ENCODE results near the gene NOL9. TPM values are rescaled to one million over a fixed set of nuclear protein-coding genes. Genes with fewer than 3 reads are reported as not detected.

The NOL9 gene
- total and polyA plus RNA-seq, 4 experiments from 2014 or later = 12.7 to 60.9 (median 46.3) TPM

- Histone ChIP-seq H3K27ac (ENCODE audit: low read depth, low read length) (no peak overlapping the region), H3K4me1 (ENCODE audit: insufficient read depth, low read length) (peaks cover 13% of the 10 kb centered on the region), H3K36me3 (ENCODE audit: insufficient read depth, low read length) (no peaks in the 10 kb centered on the region), H3K27me3 (ENCODE audit: insufficient read depth, low read length) (no peaks in the 10 kb centered on the region), H3K4me3 (ENCODE audit: low read length in 2 of 2) (no peak overlapping the region), H3K9me3 (ENCODE audit: control insufficient read depth in 1 of 2, low read length in 2 of 2) (no peaks in the 10 kb centered on the region)
- POLR2A ChIA-PET (ENCODE audit: partially characterized antibody) = interaction anchor here (1.6 to 2.0 kb wide), 2 partner anchors 56 to 82 kb away, joined by 5 to 9 read pairs; partner anchors contain the start of genes NOL9 and ZBTB48
- peak overlapping the region in 1 of 7 donors; percentile 52 for H3K27ac Mint-ChIP-seq
- no peaks in the 10 kb centered on the region for H3K9me3 Mint-ChIP-seq
- H3K27me3 Mint-ChIP-seq = no peaks in the 10 kb centered on the region
- peaks cover 9 to 23% (median 19%) of the 10 kb centered on the region in 4 donors for H3K4me1 Mint-ChIP-seq
- peak overlapping the region in 5 of 8 donors; percentile 29 to 90 (median 54) for H3K4me3 Mint-ChIP-seq
- DNase-seq = no peak
- intact Hi-C loops (cut with micrococcal nuclease) = no loop called here
- CTCF ChIA-PET (ENCODE audit: partially characterized antibody) = interaction anchor here (1.7 to 4.1 kb wide), 3 partner anchors 10 to 148 kb away, joined by 6 to 39 read pairs (median 6); no protein-coding TSS in a partner anchor
- no peaks in the 10 kb centered on the region for H3K36me3 Mint-ChIP-seq
Observed at GRCh38 chr1:6498576-6499111, 55.7 kb downstream of the NOL9 start.

GRCh38 chr1:6497867-6498575, 56.3 kb downstream of the NOL9 start:
- Histone ChIP-seq H3K27me3 (ENCODE audit: insufficient read depth, low read length) (no peaks in the 10 kb centered on the region), H3K4me3 (ENCODE audit: low read length in 2 of 2) (peak overlapping the region; percentile 23 to 33), H3K36me3 (ENCODE audit: insufficient read depth, low read length) (no peaks in the 10 kb centered on the region), H3K9me3 (ENCODE audit: control insufficient read depth in 1 of 2, low read length in 2 of 2) (no peaks in the 10 kb centered on the region), H3K27ac (ENCODE audit: low read depth, low read length) (no peak overlapping the region), H3K4me1 (ENCODE audit: insufficient read depth, low read length) (peaks cover 13% of the 10 kb centered on the region)
- ChIA-PET CTCF (ENCODE audit: partially characterized antibody) (interaction anchor here (1.7 to 4.1 kb wide), 3 partner anchors 10 to 149 kb away, joined by 6 to 39 read pairs (median 6); no protein-coding TSS in a partner anchor), POLR2A (ENCODE audit: partially characterized antibody) (interaction anchor here (1.6 to 2.0 kb wide), 2 partner anchors 56 to 82 kb away, joined by 5 to 9 read pairs; partner anchors contain the start of genes NOL9 and ZBTB48)
- no peak for DNase-seq
- Mint-ChIP-seq H3K9me3 (no peaks in the 10 kb centered on the region), H3K27ac (peak overlapping the region in 5 of 7 donors; percentile 75 to 92 (median 83)), H3K36me3 (no peaks in the 10 kb centered on the region), H3K27me3 (no peaks in the 10 kb centered on the region), H3K4me1 (peaks cover 13 to 28% (median 23%) of the 10 kb centered on the region in 4 donors), H3K4me3 (peak overlapping the region; percentile 56 to 90 (median 82))
- intact Hi-C loops (cut with micrococcal nuclease) = no loop called here

- peak overlapping the region in 5 of 7 donors; percentile 75 to 92 (median 83) for H3K27ac Mint-ChIP-seq
- ChIA-PET POLR2A (ENCODE audit: partially characterized antibody) (interaction anchor here (1.6 to 2.0 kb wide), 2 partner anchors 57 to 83 kb away, joined by 5 to 9 read pairs; partner anchors contain the start of genes NOL9 and ZBTB48), CTCF (ENCODE audit: partially characterized antibody) (interaction anchor here (1.9 to 4.1 kb wide), 2 partner anchors 9 to 149 kb away, joined by 6 to 39 read pairs; no protein-coding TSS in a partner anchor)
- peaks cover 13% of the 10 kb centered on the region for H3K4me1 ChIP-seq (ENCODE audit: insufficient read depth, low read length)
- H3K4me1 Mint-ChIP-seq = peaks cover 13 to 33% (median 27%) of the 10 kb centered on the region in 4 donors
- H3K27ac ChIP-seq (ENCODE audit: low read depth, low read length) = no peak overlapping the region
- no peaks in the 10 kb centered on the region for H3K9me3 ChIP-seq (ENCODE audit: control insufficient read depth in 1 of 2, low read length in 2 of 2)
- no peaks in the 10 kb centered on the region for H3K36me3 Mint-ChIP-seq
- intact Hi-C loops (cut with micrococcal nuclease) = no loop called here
- no peaks in the 10 kb centered on the region for H3K27me3 ChIP-seq (ENCODE audit: insufficient read depth, low read length)
- peak overlapping the region; percentile 23 to 33 for H3K4me3 ChIP-seq (ENCODE audit: low read length in 2 of 2)
- DNase-seq = peak; percentile 59 to 72 (median 61)
- H3K36me3 ChIP-seq (ENCODE audit: insufficient read depth, low read length) = no peaks in the 10 kb centered on the region
- H3K9me3 Mint-ChIP-seq = no peaks in the 10 kb centered on the region
- H3K4me3 Mint-ChIP-seq = peak overlapping the region; percentile 56 to 90 (median 82)
- no peaks in the 10 kb centered on the region for H3K27me3 Mint-ChIP-seq
Observed at GRCh38 chr1:6497215-6497866, 57.0 kb downstream of the NOL9 start.

GRCh38 chr1:6496890-6497214, 57.5 kb downstream of the NOL9 start:
- Histone ChIP-seq H3K27ac (ENCODE audit: low read depth, low read length) (no peak overlapping the region), H3K36me3 (ENCODE audit: insufficient read depth, low read length) (no peaks in the 10 kb centered on the region), H3K27me3 (ENCODE audit: insufficient read depth, low read length) (no peaks in the 10 kb centered on the region), H3K4me1 (ENCODE audit: insufficient read depth, low read length) (peaks cover 13% of the 10 kb centered on the region), H3K4me3 (ENCODE audit: low read length in 2 of 2) (no peak overlapping the region), H3K9me3 (ENCODE audit: control insufficient read depth in 1 of 2, low read length in 2 of 2) (no peaks in the 10 kb centered on the region)
- H3K36me3 Mint-ChIP-seq = no peaks in the 10 kb centered on the region
- CTCF ChIA-PET (ENCODE audit: partially characterized antibody) = interaction anchor here (1.9 kb wide), 1 partner anchor 150 kb away, joined by 6 read pairs; no protein-coding TSS in a partner anchor
- intact Hi-C loops (cut with micrococcal nuclease) = no loop called here
- POLR2A ChIA-PET (ENCODE audit: partially characterized antibody) = interaction anchor here (0.8 to 1.2 kb wide), 2 partner anchors 37 to 48 kb away, joined by 3 to 7 read pairs; no protein-coding TSS in a partner anchor
- no peaks in the 10 kb centered on the region for H3K27me3 Mint-ChIP-seq
- H3K9me3 Mint-ChIP-seq = no peaks in the 10 kb centered on the region
- peak overlapping the region in 3 of 7 donors; percentile 22 to 68 (median 52) for H3K27ac Mint-ChIP-seq
- H3K4me1 Mint-ChIP-seq = peaks cover 13 to 38% (median 28%) of the 10 kb centered on the region in 4 donors
- peak overlapping the region in 7 of 8 donors; percentile 40 to 74 (median 64) for H3K4me3 Mint-ChIP-seq
- DNase-seq = no peak

GRCh38 chr1:6496365-6496721, 58.0 kb downstream of the NOL9 start:
- H3K4me3 ChIP-seq (ENCODE audit: low read length in 2 of 2) = no peak overlapping the region
- Mint-ChIP-seq H3K27ac (peak overlapping the region; percentile 22 to 77 (median 68)), H3K9me3 (no peaks in the 10 kb centered on the region), H3K4me1 (peaks cover 17 to 43% (median 32%) of the 10 kb centered on the region in 4 donors), H3K4me3 (peak overlapping the region; percentile 40 to 74 (median 62)), H3K27me3 (peaks cover 0 to 1% of the 10 kb centered on the region in 2 donors), H3K36me3 (peaks cover 0 to under 1% of the 10 kb centered on the region in 2 donors)
- H3K27ac ChIP-seq (ENCODE audit: low read depth, low read length) = no peak overlapping the region
- no peaks in the 10 kb centered on the region for H3K36me3 ChIP-seq (ENCODE audit: insufficient read depth, low read length)
- ChIA-PET CTCF (ENCODE audit: partially characterized antibody) (interaction anchor here (1.2 to 1.5 kb wide), 2 partner anchors 16 to 150 kb away, joined by 3 to 4 read pairs; no protein-coding TSS in a partner anchor), POLR2A (ENCODE audit: partially characterized antibody) (interaction anchor here (0.8 to 1.8 kb wide), 3 partner anchors 36 to 58 kb away, joined by 3 to 7 read pairs (median 5); partner anchors contain the start of gene NOL9)
- peaks cover 16% of the 10 kb centered on the region for H3K4me1 ChIP-seq (ENCODE audit: insufficient read depth, low read length)
- no peaks in the 10 kb centered on the region for H3K9me3 ChIP-seq (ENCODE audit: control insufficient read depth in 1 of 2, low read length in 2 of 2)
- DNase-seq = no peak
- no peaks in the 10 kb centered on the region for H3K27me3 ChIP-seq (ENCODE audit: insufficient read depth, low read length)
- intact Hi-C loops (cut with micrococcal nuclease) = no loop called here

- Histone ChIP-seq H3K27me3 (ENCODE audit: insufficient read depth, low read length) (no peaks in the 10 kb centered on the region), H3K4me1 (ENCODE audit: insufficient read depth, low read length) (peaks cover 22% of the 10 kb centered on the region), H3K36me3 (ENCODE audit: insufficient read depth, low read length) (no peaks in the 10 kb centered on the region), H3K9me3 (ENCODE audit: control insufficient read depth in 1 of 2, low read length in 2 of 2) (no peaks in the 10 kb centered on the region), H3K27ac (ENCODE audit: low read depth, low read length) (no peak overlapping the region), H3K4me3 (ENCODE audit: low read length in 2 of 2) (no peak overlapping the region)
- intact Hi-C loops (cut with micrococcal nuclease) = no loop called here
- no peak for DNase-seq
- CTCF ChIA-PET (ENCODE audit: partially characterized antibody) = interaction anchor here (1.1 to 1.6 kb wide), 4 partner anchors 10 to 151 kb away, joined by 3 to 4 read pairs (median 4); no protein-coding TSS in a partner anchor
- peak overlapping the region; percentile 8 to 80 (median 72) for H3K27ac Mint-ChIP-seq
- peaks cover 19 to 47% (median 35%) of the 10 kb centered on the region in 4 donors for H3K4me1 Mint-ChIP-seq
- peak overlapping the region; percentile 40 to 77 (median 63) for H3K4me3 Mint-ChIP-seq
- no peaks in the 10 kb centered on the region for H3K9me3 Mint-ChIP-seq
- H3K27me3 Mint-ChIP-seq = peaks cover 0 to 1% of the 10 kb centered on the region in 2 donors
- peaks cover 0 to 2% of the 10 kb centered on the region in 2 donors for H3K36me3 Mint-ChIP-seq
- POLR2A ChIA-PET (ENCODE audit: partially characterized antibody) = interaction anchor here (0.8 to 1.8 kb wide), 3 partner anchors 36 to 58 kb away, joined by 3 to 7 read pairs (median 5); partner anchors contain the start of gene NOL9
Observed at GRCh38 chr1:6495540-6496364, 58.6 kb downstream of the NOL9 start.

All from CD4-positive, alpha-beta memory T cell (primary cell).